GM23338 (cell line): ENCODE results near the gene DUSP6. TPM values are rescaled to one million over a fixed set of nuclear protein-coding genes. Genes with fewer than 3 reads are reported as not detected.

Experiments used
- ATAC-seq: fragments of 200-7000 bp; cut with Tn5 transposase; 3 replicates; pipeline ENCODE4 v1.9.1; 2020
- DNase-seq: peaks from one replicate; pipeline ENCODE4 v3.0.0-alpha.2; 2015; ENCODE audit warnings: low spot score
- H2AFZ ChIP-seq: fragments of 200-600 bp; sonication (generic); 2 replicates; pipeline ENCODE4 v1.8.0; 2016; ENCODE audit warnings: antibody characterized with exemption, mild to moderate bottlenecking, moderate library complexity
- H3F3A ChIP-seq: fragments of 200-600 bp; sonication (generic); replicated peaks from 2 replicates; pipeline ENCODE4 v1.8.0; 2017; ENCODE audit warnings: antibody characterized with exemption, mixed run types, low read depth
- H3K27ac ChIP-seq: fragments of 200-600 bp; sonication (generic); 2 replicates; pipeline ENCODE4 v1.6.1; 2016; ENCODE audit warnings: low read depth
- H3K27me3 ChIP-seq: fragments of 200-600 bp; sonication (generic); 2 replicates; pipeline ENCODE4 v1.8.0; 2016; ENCODE audit warnings: mild to moderate bottlenecking, mixed run types, moderate library complexity; ENCODE audit not compliant: insufficient read depth
- H3K36me3 ChIP-seq: fragments of 200-600 bp; sonication (generic); 2 replicates; pipeline ENCODE4 v1.8.0; 2016; ENCODE audit warnings: mild to moderate bottlenecking; ENCODE audit not compliant: insufficient read depth
- H3K4me1 ChIP-seq: fragments of 200-600 bp; sonication (generic); 2 replicates; pipeline ENCODE4 v1.8.0; 2016; ENCODE audit warnings: mild to moderate bottlenecking, moderate library complexity; ENCODE audit not compliant: insufficient read depth
- H3K4me2 ChIP-seq: fragments of 200-600 bp; sonication (generic); 2 replicates; pipeline ENCODE4 v1.7.1; 2017; ENCODE audit warnings: mixed run types
- H3K4me3 ChIP-seq: fragments of 200-600 bp; sonication (generic); 2 replicates; pipeline ENCODE4 v1.6.1; 2016; ENCODE audit warnings: mixed run types
- H3K79me2 ChIP-seq: fragments of 200-600 bp; sonication (generic); replicated peaks from 2 replicates; pipeline ENCODE4 v1.8.0; 2017; ENCODE audit warnings: mild to moderate bottlenecking; ENCODE audit not compliant: insufficient read depth
- H3K9me2 ChIP-seq: fragments of 200-600 bp; sonication (generic); 2 replicates; pipeline ENCODE4 v1.8.0; 2017; ENCODE audit not compliant: insufficient read depth
- H4K20me1 ChIP-seq: fragments of 200-600 bp; sonication (generic); replicated peaks from 2 replicates; pipeline ENCODE4 v1.8.0; 2017; ENCODE audit warnings: mild to moderate bottlenecking; ENCODE audit not compliant: insufficient read depth
- H3K27ac Mint-ChIP-seq: 2 replicates; pipeline ENCODE4 v1.8.0; 2020; ENCODE audit warnings: inconsistent platforms, mild to moderate bottlenecking, moderate library complexity, mixed read lengths
- H3K27me3 Mint-ChIP-seq: 3 replicates; pipeline ENCODE4 v1.8.0; 2022; ENCODE audit warnings: low read depth, mild to moderate bottlenecking, moderate library complexity, mixed read lengths, inconsistent platforms; ENCODE audit not compliant: insufficient read depth, poor library complexity
- H3K36me3 Mint-ChIP-seq: 3 replicates; pipeline ENCODE4 v1.8.0; 2021; ENCODE audit warnings: low read depth, mild to moderate bottlenecking, inconsistent platforms, moderate library complexity, mixed read lengths
- H3K4me1 Mint-ChIP-seq: 3 replicates; pipeline ENCODE4 v1.8.0; 2020; ENCODE audit warnings: mild to moderate bottlenecking, inconsistent platforms, mixed read lengths
- H3K4me3 Mint-ChIP-seq: 3 replicates; pipeline ENCODE4 v1.8.0; 2021; ENCODE audit warnings: moderate library complexity, mild to moderate bottlenecking, inconsistent platforms, mixed read lengths
- H3K9me3 Mint-ChIP-seq: 3 replicates; pipeline ENCODE4 v1.8.0; 2020; ENCODE audit warnings: moderate library complexity, mild to moderate bottlenecking, inconsistent platforms, mixed read lengths
- CREB1 ChIP-seq: fragments of 250-450 bp; sonication (Bioruptor Pico); IDR thresholded peaks from 2 replicates; pipeline ENCODE4 v1.5.0; 2020; ENCODE audit warnings: low read depth, mild to moderate bottlenecking, moderate library complexity
- ETS1 ChIP-seq: IDR thresholded peaks from 2 replicates; pipeline ENCODE4 v1.6.1; 2016; ENCODE audit warnings: antibody characterized with exemption
- JUNB ChIP-seq: IDR thresholded peaks from one replicate; pipeline ENCODE4 v1.6.1; 2016; ENCODE audit warnings: antibody characterized with exemption; ENCODE audit not compliant: unreplicated experiment
- NANOG ChIP-seq: IDR thresholded peaks from 2 replicates; pipeline ENCODE4 v1.6.1; 2016; ENCODE audit warnings: antibody characterized with exemption, borderline replicate concordance
- REST ChIP-seq: IDR thresholded peaks from one replicate; pipeline ENCODE4 v1.6.1; 2018; ENCODE audit warnings: antibody characterized with exemption; ENCODE audit not compliant: unreplicated experiment
- ZNF114 ChIP-seq: fragments of 250-450 bp; sonication (Bioruptor Pico); IDR thresholded peaks from 2 replicates; pipeline ENCODE4 v1.5.0; 2020; ENCODE audit warnings: mild to moderate bottlenecking, moderate library complexity
- ZNF331 ChIP-seq: fragments of 250-450 bp; sonication (Bioruptor Pico); IDR thresholded peaks from 2 replicates; pipeline ENCODE4 v1.5.0; 2020; ENCODE audit warnings: low read depth, mild to moderate bottlenecking, moderate library complexity
- ZNF462 ChIP-seq: fragments of 250-450 bp; sonication (Bioruptor Pico); IDR thresholded peaks from 2 replicates; pipeline ENCODE4 v1.5.0; 2020; ENCODE audit warnings: mild to moderate bottlenecking, moderate library complexity
- polyA plus RNA-seq: library from polyadenylated mRNA; unstranded; fragments of >200 nt; fragmentation: Nextera tagmentation; extraction: Ambion mirVana; gene quantifications from 2 replicates; pipeline ENCODE4 v1.2.1, GENCODE V29; 2016
- total RNA-seq: library from RNA; depleted of rRNA; stranded (reverse); fragments of >200 nt; shearing (Covaris generic); gene quantifications from 2 replicates; pipeline ENCODE4 v1.2.3, GENCODE V29; 2014
- TF ChIP-seq, protein P1 (sequence below), 2 experiments: fragments of 200-600 bp in 1 of 2; sonication (generic) in 1 of 2; conservative IDR thresholded peaks; 2 replicates each; pipeline versions ENCODE4 v1.5.1 to v1.6.1; 2016 to 2017; ENCODE audit warnings: antibody characterized with exemption in 2 of 2, low read depth in 2 of 2, mild to moderate bottlenecking in 2 of 2, moderate library complexity in 1 of 2

The DUSP6 gene
- total and polyA plus RNA-seq, 2 experiments from 2014 or later: 117 to 191 TPM

- Histone ChIP-seq H3K4me2 (peak overlapping the region; percentile 76), H3K4me1 (peaks cover 67% of the 10 kb centered on the region), H3K9me2 (no peaks in the 10 kb centered on the region), H3F3A (peaks cover 16% of the 10 kb centered on the region; the same call in 1 of the 2 replicates), H3K4me3 (peak overlapping the region; percentile 44; the same call in 1 of the 2 replicates), H4K20me1 (peaks cover 15% of the 10 kb centered on the region; the same call in 1 of the 2 replicates), H3K79me2 (peaks cover 26% of the 10 kb centered on the region), H3K27me3 (peaks cover 14% of the 10 kb centered on the region; the same call in 1 of the 2 replicates), H2AFZ (no peak overlapping the region), H3K27ac (peak overlapping the region; percentile 43; the same call in 1 of the 2 replicates), H3K36me3 (peaks cover 20% of the 10 kb centered on the region)
- H3K27me3 Mint-ChIP-seq: peaks cover 25% of the 10 kb centered on the region
- no peaks in the 10 kb centered on the region; the same call in 2 of the 3 replicates for H3K9me3 Mint-ChIP-seq
- peaks cover 64% of the 10 kb centered on the region for H3K4me1 Mint-ChIP-seq
- DNase-seq (no peak), ATAC-seq (no peak)
- H3K27ac Mint-ChIP-seq: peak overlapping the region; percentile 90; the same call in 1 of the 2 replicates
- TF ChIP-seq NANOG (no peak), CREB1 (CRISPR knock-in tag) (no peak), ETS1 (no peak), ZNF114 (CRISPR knock-in tag) (no peak), JUNB (no peak), REST (no peak)
- TF ChIP-seq, protein P1, sequence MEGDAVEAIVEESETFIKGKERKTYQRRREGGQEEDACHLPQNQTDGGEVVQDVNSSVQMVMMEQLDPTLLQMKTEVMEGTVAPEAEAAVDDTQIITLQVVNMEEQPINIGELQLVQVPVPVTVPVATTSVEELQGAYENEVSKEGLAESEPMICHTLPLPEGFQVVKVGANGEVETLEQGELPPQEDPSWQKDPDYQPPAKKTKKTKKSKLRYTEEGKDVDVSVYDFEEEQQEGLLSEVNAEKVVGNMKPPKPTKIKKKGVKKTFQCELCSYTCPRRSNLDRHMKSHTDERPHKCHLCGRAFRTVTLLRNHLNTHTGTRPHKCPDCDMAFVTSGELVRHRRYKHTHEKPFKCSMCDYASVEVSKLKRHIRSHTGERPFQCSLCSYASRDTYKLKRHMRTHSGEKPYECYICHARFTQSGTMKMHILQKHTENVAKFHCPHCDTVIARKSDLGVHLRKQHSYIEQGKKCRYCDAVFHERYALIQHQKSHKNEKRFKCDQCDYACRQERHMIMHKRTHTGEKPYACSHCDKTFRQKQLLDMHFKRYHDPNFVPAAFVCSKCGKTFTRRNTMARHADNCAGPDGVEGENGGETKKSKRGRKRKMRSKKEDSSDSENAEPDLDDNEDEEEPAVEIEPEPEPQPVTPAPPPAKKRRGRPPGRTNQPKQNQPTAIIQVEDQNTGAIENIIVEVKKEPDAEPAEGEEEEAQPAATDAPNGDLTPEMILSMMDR (conservative IDR thresholded peaks at IDR 0.05; ENCODE audit: low read depth in 2 of 2): no peak
- peaks cover 36% of the 10 kb centered on the region for H3K36me3 Mint-ChIP-seq
- peak overlapping the region; percentile 96 for H3K4me3 Mint-ChIP-seq
These were observed 6.9 kb downstream of the DUSP6 start for GRCh38 chr12:89345376-89345775.

DNA sequence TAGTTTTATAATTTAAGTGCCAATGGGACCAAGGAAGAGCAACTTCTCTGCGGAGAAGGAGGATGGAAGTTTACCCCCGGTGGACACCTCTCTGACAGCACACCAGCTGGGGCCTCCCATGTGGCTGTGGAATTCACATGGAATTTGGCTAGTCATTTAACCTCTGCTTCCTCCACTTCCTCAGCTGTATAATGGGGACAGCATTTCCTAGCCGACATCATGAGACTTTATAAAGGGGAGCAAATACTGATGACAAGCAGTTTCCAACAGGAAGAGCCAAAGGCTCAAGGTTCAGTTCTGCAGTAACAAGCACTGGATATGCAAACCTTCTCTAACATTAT is 7.5 kb downstream of the DUSP6 start:
- Histone ChIP-seq H3K4me1 (peaks cover 67% of the 10 kb centered on the region), H3K9me2 (no peaks in the 10 kb centered on the region), H3K79me2 (peaks cover 23% of the 10 kb centered on the region), H2AFZ (no peak overlapping the region), H4K20me1 (peaks cover 15% of the 10 kb centered on the region; the same call in 1 of the 2 replicates), H3F3A (peaks cover 13% of the 10 kb centered on the region; the same call in 1 of the 2 replicates), H3K4me2 (peak overlapping the region; percentile 76), H3K27ac (no peak overlapping the region), H3K36me3 (peaks cover 20% of the 10 kb centered on the region), H3K27me3 (peaks cover 14% of the 10 kb centered on the region; the same call in 1 of the 2 replicates), H3K4me3 (no peak overlapping the region)
- H3K27ac Mint-ChIP-seq: no peak overlapping the region
- peaks cover 64% of the 10 kb centered on the region for H3K4me1 Mint-ChIP-seq
- H3K9me3 Mint-ChIP-seq: no peaks in the 10 kb centered on the region
- ATAC-seq (no peak), DNase-seq (no peak)
- peaks cover 30% of the 10 kb centered on the region for H3K36me3 Mint-ChIP-seq
- peaks cover 20% of the 10 kb centered on the region for H3K27me3 Mint-ChIP-seq
- peak overlapping the region; percentile 36; the same call in 1 of the 3 replicates for H3K4me3 Mint-ChIP-seq
- TF ChIP-seq ZNF114 (CRISPR knock-in tag) (no peak), ZNF331 (no peak), ZNF462 (CRISPR knock-in tag) (no peak)
